NCI-H510A treated with DMSO at 0.1 percent for 48 hours (cell line): ENCODE measurements around the gene ITPRIPL2.

Experiments
- DNase-seq: peaks from one replicate; lab custom pipeline; 2025; lab: John Stamatoyannopoulos, UW

The ITPRIPL2 gene

GRCh38 chr16:19142939-19143598, 29.3 kb downstream of the ITPRIPL2 start:
- DNase-seq = no peak

GRCh38 chr16:19143599-19143956, 29.8 kb downstream of the ITPRIPL2 start:
- no peak for DNase-seq

DNA sequence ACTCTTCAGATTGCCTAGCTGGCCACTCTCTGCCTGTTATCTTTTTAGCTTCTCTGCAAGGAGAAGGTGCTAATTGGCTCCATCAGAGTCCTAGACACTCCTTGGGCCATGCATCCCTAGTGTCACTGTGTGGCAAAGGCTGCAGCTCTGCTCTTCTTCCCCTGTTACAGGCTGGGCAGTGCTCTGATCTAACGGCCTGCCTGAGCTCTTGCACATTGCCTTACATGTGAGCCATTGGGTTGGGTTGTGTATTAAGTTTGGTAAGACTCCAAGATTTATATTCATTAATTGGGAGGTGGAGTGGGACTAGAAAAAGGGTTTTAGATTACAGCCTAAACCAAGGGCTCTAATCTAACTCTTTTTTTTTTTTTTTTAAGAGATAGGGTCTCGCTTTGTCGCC, 31.2 kb downstream of the ITPRIPL2 start:
- DNase-seq = no peak

- DNase-seq = no peak
Measured at GRCh38 chr16:19147126-19147525, 33.4 kb downstream of the ITPRIPL2 start.

GRCh38 chr16:19147627-19148026, 33.9 kb downstream of the ITPRIPL2 start:
- DNase-seq = no peak

DNA sequence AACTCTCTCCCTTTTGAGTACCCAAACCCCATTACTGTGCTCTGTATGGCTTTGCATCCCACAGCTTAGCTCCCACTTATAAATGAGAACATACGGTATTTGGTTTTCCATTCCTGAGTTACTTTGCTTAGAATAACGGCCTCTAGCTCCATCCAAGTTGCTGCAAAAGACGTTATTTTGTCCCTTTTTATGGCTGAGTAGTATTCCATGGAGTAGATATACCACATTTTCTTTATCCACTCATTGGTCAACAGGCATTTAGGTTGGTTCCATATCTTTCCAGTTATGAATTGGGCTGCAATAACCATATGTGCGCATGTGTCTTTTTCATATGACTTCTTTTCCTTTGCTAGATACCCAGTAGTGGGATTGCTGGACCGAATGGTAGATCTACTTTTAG, 34.4 kb downstream of the ITPRIPL2 start:
- no peak for DNase-seq

GRCh38 chr16:19151310-19151709, 37.5 kb downstream of the ITPRIPL2 start:
- DNase-seq = no peak

DNA sequence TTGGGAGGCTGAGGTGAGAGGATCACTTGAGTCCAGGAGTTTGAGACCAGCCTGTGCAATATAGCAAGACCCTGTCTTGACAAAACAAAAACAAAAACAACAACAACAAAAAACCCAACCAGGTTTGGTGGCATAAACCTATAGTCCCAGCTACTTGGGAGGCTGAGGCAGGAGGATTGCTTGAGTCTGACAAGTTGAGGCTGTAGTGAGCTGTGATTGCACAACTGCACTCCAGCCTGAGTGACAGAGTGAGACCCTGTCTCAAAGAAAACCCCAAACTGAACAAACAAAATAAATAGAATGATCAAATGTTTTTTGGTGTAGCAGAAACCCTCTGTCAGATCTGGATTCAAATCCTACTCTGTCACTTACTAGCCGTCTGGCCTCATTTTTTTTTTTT, 38.3 kb downstream of the ITPRIPL2 start:
- DNase-seq = no peak

GRCh38 chr16:19153876-19154275, 40.1 kb downstream of the ITPRIPL2 start:
- DNase-seq = no peak

GRCh38 chr16:19162085-19162484, 48.3 kb downstream of the ITPRIPL2 start:
- no peak for DNase-seq

DNA sequence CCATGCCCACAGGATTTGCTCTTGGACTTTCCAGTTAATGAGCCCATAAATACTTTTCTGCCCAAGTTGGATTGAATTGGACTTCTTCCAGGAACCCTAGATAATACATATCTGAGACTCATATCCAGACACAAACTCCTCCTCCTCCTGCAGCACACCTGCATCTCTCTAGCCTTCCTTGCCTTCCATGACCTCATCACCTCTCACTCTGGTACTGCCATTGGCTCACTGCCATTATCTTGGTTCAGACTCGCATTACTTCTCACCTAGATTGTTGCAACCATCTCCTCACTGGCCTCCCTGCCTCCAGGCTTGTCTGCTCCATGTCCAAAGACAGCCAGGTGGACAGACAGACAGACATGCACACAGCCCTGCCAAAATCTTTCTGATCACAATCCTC, 49.5 kb downstream of the ITPRIPL2 start:
- DNase-seq = no peak

DNA sequence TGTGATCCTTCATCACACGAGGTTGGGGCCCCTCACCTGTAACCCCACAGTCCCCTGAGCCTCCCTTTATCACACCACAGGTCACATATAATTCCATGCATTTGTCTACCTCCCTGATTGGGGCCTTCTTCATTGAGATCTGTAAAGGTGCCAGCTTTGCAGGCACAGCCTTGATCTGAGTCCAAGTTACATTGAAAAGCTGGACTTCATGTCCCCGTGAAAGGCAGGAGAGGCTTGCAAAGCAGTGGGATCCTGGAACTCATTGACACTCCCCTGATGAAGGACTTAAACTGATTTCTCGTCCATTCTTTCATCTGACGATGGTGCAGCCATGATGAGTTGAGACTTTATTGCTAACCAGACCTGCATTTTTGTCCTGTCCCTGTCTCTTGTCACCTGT, 50.5 kb downstream of the ITPRIPL2 start:
- DNase-seq = no peak

DNA sequence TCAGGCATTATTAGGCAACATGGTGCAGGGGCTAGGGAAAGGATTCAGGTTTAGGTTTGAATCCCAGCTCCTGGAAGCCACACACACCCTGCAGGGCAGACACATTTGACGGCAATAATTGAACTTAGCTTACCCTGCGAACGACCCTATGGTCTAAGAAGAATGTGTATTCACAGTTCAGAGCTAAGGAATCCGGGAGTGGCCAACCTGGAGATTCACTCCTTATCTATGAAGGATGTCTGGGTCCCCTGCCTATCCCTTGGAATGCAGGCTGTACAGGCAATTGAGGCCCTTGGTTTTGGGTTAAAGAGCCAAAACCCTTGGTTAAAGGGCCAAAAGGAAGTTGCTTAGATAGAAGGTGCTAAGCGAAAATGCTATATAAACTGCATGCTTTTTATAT, 51.3 kb downstream of the ITPRIPL2 start:
- no peak for DNase-seq

- peak; percentile 99 for DNase-seq
Measured at GRCh38 chr16:19166500-19166899, 52.7 kb downstream of the ITPRIPL2 start.

DNA sequence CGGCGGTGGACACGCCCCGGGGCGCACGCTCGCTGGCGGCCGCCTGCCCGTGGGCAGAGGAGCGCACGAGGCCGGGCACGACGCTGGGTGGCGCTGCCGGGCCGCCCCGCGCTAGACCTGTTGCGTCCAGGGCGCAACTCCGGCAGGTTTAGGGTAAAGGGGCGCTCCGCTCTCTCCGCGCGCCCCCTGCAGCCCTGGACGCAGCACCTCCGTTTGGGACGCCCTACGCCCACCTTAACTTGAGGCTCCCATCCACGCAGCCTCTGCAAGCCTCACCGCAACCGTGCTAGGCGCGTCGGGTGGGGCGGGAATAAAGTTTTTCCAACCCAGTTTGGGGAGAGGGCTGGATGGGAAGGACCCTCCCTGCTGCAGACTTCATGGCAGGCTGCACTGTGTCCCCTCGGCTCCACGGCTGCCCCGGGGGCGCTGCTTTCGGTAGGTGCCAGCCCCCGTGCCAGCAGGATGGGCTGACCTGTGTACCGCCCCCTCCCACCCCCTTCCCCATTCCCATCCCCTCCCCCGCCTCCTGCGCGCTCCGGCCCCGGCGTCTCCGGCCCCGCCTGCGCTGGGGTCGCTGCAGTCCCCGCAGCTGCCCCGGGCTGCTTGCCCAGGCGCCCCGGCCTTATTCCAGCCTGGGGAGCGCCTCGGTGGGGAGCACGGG, 54.1 kb downstream of the ITPRIPL2 start, which contains the start of gene SYT17:
Gene SYT17, plus strand, starts transcription at position 531 of the 661 bp plus-strand sequence. CDS start 407 bp downstream, outside the sequence.
- peak; percentile 99 for DNase-seq

GRCh38 chr16:19168371-19169081, 54.8 kb downstream of the ITPRIPL2 start:
- DNase-seq = peak; percentile 99

GRCh38 chr16:19169082-19169639, 55.4 kb downstream of the ITPRIPL2 start:
- DNase-seq = peak; percentile 84

DNA sequence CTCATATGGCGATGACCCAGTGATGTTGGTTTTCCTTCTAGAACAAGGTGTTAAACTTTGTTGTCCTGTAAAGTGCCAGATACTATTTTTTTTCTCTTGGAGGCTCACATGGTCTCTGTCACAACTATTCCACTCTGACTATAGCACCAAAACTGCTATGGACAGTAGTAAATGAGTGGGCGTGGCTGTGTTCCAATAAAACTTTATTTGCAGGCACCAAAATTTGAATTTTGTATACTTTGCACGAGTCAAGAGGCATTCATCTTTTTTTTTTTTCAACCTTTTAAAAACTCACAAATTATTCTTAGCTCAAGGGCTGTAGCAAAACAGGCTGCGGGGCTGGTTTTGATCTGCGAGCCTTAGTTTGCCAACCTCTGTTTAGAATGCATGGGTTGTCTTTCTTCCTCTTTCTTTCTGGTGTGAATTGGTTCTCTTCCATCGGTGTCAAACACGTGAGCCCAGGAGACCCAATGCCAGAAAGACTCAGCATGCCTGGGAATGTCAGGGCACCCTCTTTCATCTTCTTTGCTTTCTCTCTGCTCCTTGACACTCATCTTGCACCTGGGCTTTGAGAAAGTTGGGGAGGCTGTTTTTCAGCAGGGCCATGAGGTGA, 56.4 kb downstream of the ITPRIPL2 start:
- DNase-seq = no peak
